MV-4-11 (cell line): ENCODE measurements around the gene ATP6V1B1.

Experiments
- DNase-seq: peaks from one replicate; lab custom pipeline; 2025; lab: John Stamatoyannopoulos, UW

The ATP6V1B1 gene

GRCh38 chr2:70901227-70902066 lies 34.3 kb upstream of the ATP6V1B1 start:
- peak; percentile 32 for DNase-seq

- no peak for DNase-seq
Observed at GRCh38 chr2:70902067-70902442, 33.6 kb upstream of the ATP6V1B1 start.

GRCh38 chr2:70902579-70902978 lies 33.1 kb upstream of the ATP6V1B1 start:
- DNase-seq: no peak

- DNase-seq: no peak
Observed at GRCh38 chr2:70903171-70903570, 32.5 kb upstream of the ATP6V1B1 start.

DNA sequence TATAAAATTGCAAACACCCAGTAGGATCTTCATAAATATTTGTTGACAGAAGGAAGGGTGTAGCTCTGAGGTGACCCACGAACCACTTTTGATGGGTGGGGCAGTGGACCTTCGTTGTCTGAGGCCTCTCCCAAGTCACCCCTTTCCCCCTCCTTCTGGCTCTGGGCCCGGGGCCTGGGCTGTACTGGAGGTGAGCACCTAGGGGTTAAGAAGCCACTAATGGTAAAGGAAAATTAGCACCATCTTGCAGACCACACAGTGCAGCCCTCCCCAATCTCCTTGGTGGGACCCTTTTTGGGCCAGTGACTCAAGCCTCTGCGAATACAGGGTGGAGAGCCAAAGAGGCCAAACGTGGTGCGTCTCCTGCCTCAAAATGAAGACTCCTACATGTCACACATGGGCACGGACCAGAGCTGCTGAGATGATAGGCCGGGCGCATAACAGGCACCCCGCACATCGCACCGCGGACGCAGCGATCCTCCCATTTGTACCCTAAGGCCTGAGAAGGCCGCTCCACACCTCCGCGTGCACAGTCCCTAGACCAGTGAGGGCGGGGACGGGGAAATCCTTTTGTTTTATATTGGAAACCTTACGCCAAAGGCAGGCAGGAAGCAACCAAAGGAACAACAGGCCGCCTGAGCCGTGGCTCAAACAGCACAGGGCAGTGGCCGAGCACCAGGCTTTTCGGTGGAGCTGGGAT lies 31.9 kb upstream of the ATP6V1B1 start:
- no peak for DNase-seq

GRCh38 chr2:70904371-70905216 lies 31.1 kb upstream of the ATP6V1B1 start:
- no peak for DNase-seq

GRCh38 chr2:70905443-70906421 lies 30.0 kb upstream of the ATP6V1B1 start:
- peak; percentile 17 for DNase-seq

DNA sequence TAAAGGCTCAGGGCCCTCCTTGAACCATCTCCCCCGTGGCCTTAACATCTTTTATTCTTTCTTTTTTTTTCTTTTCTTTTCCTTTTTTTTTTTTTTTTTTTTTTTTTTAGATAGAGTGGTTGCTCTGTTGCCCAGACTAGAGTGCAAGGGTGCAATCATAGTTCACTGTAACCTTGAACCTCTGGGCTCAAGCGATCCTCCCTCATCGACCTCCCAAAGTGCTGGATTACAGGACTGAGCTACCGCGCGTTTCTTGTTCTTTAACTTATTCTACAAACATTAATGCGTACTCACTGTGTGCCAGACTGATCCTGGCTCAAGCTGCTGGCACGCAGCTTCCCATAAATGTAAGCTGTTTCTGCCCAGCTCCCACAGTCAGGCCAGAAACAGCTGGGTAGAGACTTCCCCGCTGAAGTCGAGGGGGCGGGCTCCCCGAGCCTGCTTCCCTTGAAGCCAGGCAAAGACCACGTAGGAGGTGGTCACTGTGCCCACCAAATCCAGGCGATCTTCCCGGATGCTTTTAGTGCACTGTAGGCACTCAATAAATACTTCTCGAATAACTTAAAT lies 29.2 kb upstream of the ATP6V1B1 start:
- no peak for DNase-seq

GRCh38 chr2:70907130-70908057 lies 28.3 kb upstream of the ATP6V1B1 start:
- DNase-seq: peak; percentile 46

- DNase-seq: peak; percentile 54
Observed at GRCh38 chr2:70916291-70916690, 19.4 kb upstream of the ATP6V1B1 start.

GRCh38 chr2:70918016-70918415 lies 17.7 kb upstream of the ATP6V1B1 start:
- no peak for DNase-seq

DNA sequence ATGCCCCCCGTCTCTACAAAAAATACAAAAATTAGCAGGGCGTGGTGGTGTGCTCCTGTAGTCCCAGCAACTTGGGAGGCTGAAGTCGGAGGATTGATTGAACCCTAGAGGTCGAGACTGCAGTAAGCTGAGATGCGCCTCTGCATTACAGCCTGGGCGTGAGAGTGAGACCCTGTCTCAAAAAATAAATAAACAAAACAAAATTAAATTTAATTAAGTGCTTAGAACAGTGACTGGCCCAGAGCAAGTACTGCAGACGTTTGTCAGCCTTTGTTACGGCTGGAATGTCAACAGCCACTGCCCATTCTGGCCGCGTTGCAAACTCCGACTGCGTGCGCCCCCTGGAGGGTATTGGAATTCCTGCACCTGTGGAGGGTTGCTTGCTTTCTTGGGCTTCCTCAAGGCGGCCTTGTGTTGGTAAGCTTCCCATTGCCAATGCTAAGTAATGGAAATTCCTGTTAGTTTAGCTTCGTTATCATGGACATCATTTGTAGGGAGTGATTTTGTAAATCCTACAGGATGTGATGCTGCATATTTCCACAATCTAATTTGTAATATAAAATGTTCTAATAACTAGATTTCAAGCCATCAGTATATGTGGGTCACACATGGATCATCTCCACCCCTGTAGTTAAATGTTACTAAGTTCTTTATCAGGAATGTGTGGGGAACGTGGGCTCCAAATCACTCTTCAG lies 15.9 kb upstream of the ATP6V1B1 start:
- DNase-seq: peak; percentile 64

GRCh38 chr2:70920367-70920715 lies 15.4 kb upstream of the ATP6V1B1 start:
- DNase-seq: no peak

- DNase-seq: no peak
Observed at GRCh38 chr2:70921031-70921430, 14.7 kb upstream of the ATP6V1B1 start.

DNA sequence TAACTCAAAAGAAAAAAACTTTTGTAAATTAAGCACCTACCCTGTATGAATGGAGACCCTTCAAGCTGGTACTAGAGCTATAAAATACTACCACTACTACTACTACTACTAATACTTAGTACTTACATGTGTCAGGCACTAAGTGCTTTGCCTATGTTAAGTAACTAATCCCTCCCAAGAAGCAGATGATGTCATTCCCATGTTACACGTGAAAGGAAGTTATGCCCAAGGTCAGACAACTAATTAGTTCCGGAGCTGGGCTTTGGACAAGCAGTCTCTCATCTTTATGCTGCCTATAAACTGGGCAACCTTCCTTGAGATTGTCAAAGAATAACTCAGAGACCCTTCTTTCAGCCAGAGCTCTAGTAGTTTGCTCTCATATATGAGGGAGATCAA lies 13.9 kb upstream of the ATP6V1B1 start:
- no peak for DNase-seq

GRCh38 chr2:70922235-70923234 lies 13.2 kb upstream of the ATP6V1B1 start:
- no peak for DNase-seq

DNA sequence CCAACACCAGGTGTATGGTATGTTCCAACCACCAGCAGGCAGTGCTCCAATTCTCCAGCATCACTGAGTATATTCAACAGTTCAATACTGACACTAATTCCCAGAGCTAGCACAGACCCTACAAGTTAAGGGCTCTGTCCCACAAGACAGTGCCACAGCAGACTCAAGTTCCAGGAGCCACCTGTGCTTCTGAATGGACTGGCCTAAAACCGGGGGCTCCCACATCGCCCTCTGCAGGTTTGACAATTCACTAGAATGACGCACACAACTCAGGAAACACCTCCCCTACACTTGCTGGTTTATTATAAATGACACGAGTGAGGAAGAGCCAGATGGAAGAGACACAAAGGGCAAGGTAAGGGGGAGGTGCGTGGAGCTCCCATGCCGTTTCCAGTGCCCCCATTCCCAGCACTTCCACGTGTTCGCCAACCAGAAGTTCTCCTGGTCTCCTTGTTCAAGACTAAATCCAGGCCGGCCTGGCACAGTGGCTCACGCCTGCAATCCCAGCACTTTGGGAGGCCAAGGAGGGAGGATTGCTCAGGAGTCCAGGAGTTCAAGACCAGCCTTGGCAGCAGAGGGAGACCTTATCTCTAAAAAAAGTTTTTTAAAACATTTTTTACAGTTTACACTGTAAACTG lies 12.2 kb upstream of the ATP6V1B1 start:
- DNase-seq: no peak

DNA sequence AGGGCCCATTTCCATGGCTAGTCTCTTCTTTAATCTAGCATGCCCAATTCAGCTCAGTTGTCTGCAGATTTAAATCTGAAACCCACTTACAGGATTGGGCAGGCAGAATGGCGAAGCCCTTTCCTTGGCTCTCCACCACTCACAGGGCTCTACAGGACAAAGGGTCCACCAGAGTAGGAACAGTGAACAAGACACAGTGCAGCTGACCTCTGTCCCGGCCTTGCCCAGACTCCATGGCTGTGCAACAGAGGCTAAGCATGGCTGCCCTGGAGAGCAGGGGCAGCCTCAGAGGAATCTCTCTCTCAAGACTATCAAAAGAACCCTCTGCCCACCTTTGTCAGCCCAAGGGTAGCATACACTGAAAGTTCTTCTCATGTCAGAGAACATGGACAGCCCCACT lies 9.7 kb upstream of the ATP6V1B1 start:
- no peak for DNase-seq
